Muscle layer of duodenum (tissue), 2 donors: ENCODE results near the gene TPRG1.

ENCODE experiments used
- H3K27ac ChIP-seq: one replicate; pipeline ENCODE4 v1.7.0; 2013; ENCODE audit warnings: mild to moderate bottlenecking, low read length
- H3K27me3 ChIP-seq: one replicate; pipeline ENCODE4 v1.7.0; 2013; ENCODE audit warnings: low read depth, mild to moderate bottlenecking, control low read depth, low read length
- H3K36me3 ChIP-seq, 2 donors: one replicate each; pipeline ENCODE4 v1.7.0; 2013; ENCODE audit warnings: low read length in 2 of 2, control low read depth in 1 of 2, mild to moderate bottlenecking in 1 of 2; ENCODE audit not compliant: insufficient read depth in 2 of 2, control insufficient read depth in 1 of 2
- H3K4me1 ChIP-seq, 2 donors: one replicate each; pipeline ENCODE4 v1.7.0; 2013; ENCODE audit warnings: low read length in 2 of 2, mild to moderate bottlenecking in 2 of 2, control low read depth in 1 of 2, moderate library complexity in 1 of 2; ENCODE audit not compliant: insufficient read depth in 2 of 2, control insufficient read depth in 1 of 2
- H3K4me3 ChIP-seq, 2 donors: one replicate each; pipeline ENCODE4 v1.7.0; 2013; ENCODE audit warnings: low read length in 2 of 2, low read depth in 1 of 2, mild to moderate bottlenecking in 1 of 2
- H3K9me3 ChIP-seq, 2 donors: one replicate each; pipeline ENCODE4 v1.7.0; 2013; ENCODE audit warnings: low read length in 2 of 2, control low read depth in 1 of 2, mild to moderate bottlenecking in 1 of 2; ENCODE audit not compliant: control insufficient read depth in 1 of 2
- donor health status: healthy.

Gene TPRG1

DNA sequence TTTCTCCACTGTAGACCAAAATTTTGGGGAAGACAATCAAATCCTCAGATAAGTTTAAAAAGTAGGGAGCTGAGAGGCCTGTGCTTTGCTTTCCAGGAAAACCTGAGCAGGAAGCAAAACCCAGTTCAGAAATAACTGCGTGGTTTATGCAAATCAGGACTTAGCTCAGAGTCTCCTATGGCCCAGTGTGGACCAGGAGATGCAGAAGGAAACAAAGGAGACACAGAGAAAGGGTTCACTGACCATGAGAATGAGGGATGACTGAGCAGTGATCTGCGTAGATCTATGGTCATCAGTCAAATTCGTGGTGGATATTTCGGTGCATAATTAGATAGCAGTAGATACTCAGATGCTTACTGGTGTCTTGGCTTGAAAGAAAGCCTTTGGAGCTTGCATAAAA, 196.6 kb downstream of the TPRG1 start:
- Histone ChIP-seq H3K4me3 (no peak overlapping the region), H3K36me3 (no peaks in the 10 kb centered on the region), H3K27ac (no peak overlapping the region), H3K9me3 (no peaks in the 10 kb centered on the region), H3K27me3 (no peaks in the 10 kb centered on the region), H3K4me1 (no peaks in the 10 kb centered on the region)

GRCh38 chr3:189369636-189370035, 197.9 kb downstream of the TPRG1 start:
- H3K27ac ChIP-seq, result no peak overlapping the region
- no peaks in the 10 kb centered on the region for H3K27me3 ChIP-seq
- H3K9me3 ChIP-seq, result no peaks in the 10 kb centered on the region
- H3K4me1 ChIP-seq, result no peaks in the 10 kb centered on the region
- no peaks in the 10 kb centered on the region for H3K36me3 ChIP-seq
- no peak overlapping the region for H3K4me3 ChIP-seq

DNA sequence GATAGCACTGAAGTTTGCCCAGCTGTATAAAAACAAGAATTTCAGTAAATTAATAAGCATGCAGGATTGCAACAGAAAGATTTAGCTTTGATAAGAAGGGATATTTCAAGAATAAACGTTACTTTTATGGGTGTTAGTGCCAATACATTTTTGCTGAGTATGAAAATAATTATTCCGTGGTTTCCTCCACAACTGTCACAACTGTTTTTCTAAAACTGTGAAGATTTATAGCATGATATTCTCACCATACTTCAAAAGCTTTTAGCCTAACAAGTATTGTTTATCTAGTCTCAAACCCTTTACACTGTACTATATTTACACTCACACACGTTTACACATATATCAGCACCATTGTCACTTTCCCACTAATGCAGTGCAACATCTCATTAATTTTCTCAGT, 200.5 kb downstream of the TPRG1 start:
- Histone ChIP-seq H3K36me3 (no peaks in the 10 kb centered on the region), H3K4me3 (no peak overlapping the region), H3K4me1 (no peaks in the 10 kb centered on the region), H3K27ac (no peak overlapping the region), H3K9me3 (no peaks in the 10 kb centered on the region), H3K27me3 (no peaks in the 10 kb centered on the region)
